PC-3 (cell line): Measurements from ENCODE around the gene MALSU1. TPM values are rescaled to one million over a fixed set of nuclear protein-coding genes. Genes with fewer than 3 reads are reported as not detected.

ENCODE experiments used
- ATAC-seq: fragments of 200-7000 bp; cut with Tn5 transposase; 2 replicates; pipeline ENCODE4 v1.9.1; 2020; ENCODE audit warnings: mild to moderate bottlenecking, moderate library complexity
- BruUV-seq: library from RNA; stranded (reverse); fragments of 400-500 nt; replicated peaks from 2 replicates; lab custom pipeline; 2021; lab: Mats Ljungman, UMichigan
- CTCF ChIA-PET: fragments of 300-600 bp; sonication (Branson Sonifier 250); formaldehyde crosslinking; loops from one replicate; lab custom pipeline; 2022; ENCODE audit warnings: antibody characterized with exemption; lab: Charles Lee
- POLR2A ChIA-PET: fragments of 300-600 bp; sonication (Branson Sonifier 250); formaldehyde crosslinking; loops from one replicate; lab custom pipeline; 2022; ENCODE audit warnings: antibody characterized with exemption; ENCODE audit not compliant: unreplicated experiment; lab: Charles Lee
- DNase-seq: peaks from one replicate; pipeline ENCODE4 v3.0.0-alpha.2; 2015
- H2AFZ ChIP-seq: fragments of 300-600 bp; sonication (generic); 2 replicates; pipeline ENCODE4 v1.6.0; 2016; ENCODE audit warnings: antibody characterized with exemption, low read length
- H3F3A ChIP-seq: fragments of 300-600 bp; sonication (generic); one replicate; pipeline ENCODE4 v1.6.0; 2017; ENCODE audit warnings: antibody characterized with exemption, low read length, control low read depth, mild to moderate bottlenecking; ENCODE audit not compliant: unreplicated experiment
- H3K27ac ChIP-seq: fragments of 300-600 bp; sonication (generic); 2 replicates; pipeline ENCODE4 v1.5.1; 2016; ENCODE audit warnings: mild to moderate bottlenecking, low read length
- H3K27me3 ChIP-seq: fragments of 300-600 bp; sonication (generic); 2 replicates; pipeline ENCODE4 v1.6.1; 2016; ENCODE audit warnings: low read length, mixed read lengths
- H3K36me3 ChIP-seq: fragments of 300-600 bp; sonication (generic); 2 replicates; pipeline ENCODE4 v1.6.1; 2016; ENCODE audit warnings: low read depth, mixed run types, low read length, mixed read lengths
- H3K4me1 ChIP-seq: fragments of 300-600 bp; sonication (generic); 2 replicates; pipeline ENCODE4 v1.5.1; 2016; ENCODE audit warnings: low read length; ENCODE audit not compliant: insufficient read depth
- H3K4me2 ChIP-seq: fragments of 300-600 bp; sonication (generic); 2 replicates; pipeline ENCODE4 v1.6.0; 2016; ENCODE audit warnings: low read length
- H3K4me3 ChIP-seq: fragments of 300-600 bp; sonication (generic); 2 replicates; pipeline ENCODE4 v1.5.1; 2016; ENCODE audit warnings: mild to moderate bottlenecking, low read length, mixed read lengths
- H3K79me2 ChIP-seq: fragments of 300-600 bp; sonication (generic); 2 replicates; pipeline ENCODE4 v1.6.1; 2017; ENCODE audit warnings: low read length, mixed read lengths
- H3K9ac ChIP-seq: fragments of 300-600 bp; sonication (generic); 2 replicates; pipeline ENCODE4 v1.6.0; 2016; ENCODE audit warnings: mild to moderate bottlenecking, low read length
- H3K9me2 ChIP-seq: fragments of 300-600 bp; sonication (generic); replicated peaks from 2 replicates; pipeline ENCODE4 v1.6.1; 2016; ENCODE audit warnings: mixed run types, low read length, mixed read lengths
- H3K9me3 ChIP-seq: fragments of 300-600 bp; sonication (generic); 2 replicates; pipeline ENCODE4 v1.6.1; 2016; ENCODE audit warnings: low read length, mixed read lengths
- H4K20me1 ChIP-seq: fragments of 300-600 bp; sonication (generic); 2 replicates; pipeline ENCODE4 v1.6.1; 2016; ENCODE audit warnings: low read length, mixed read lengths
- CTCF ChIP-seq: fragments of 300-600 bp; sonication (generic); conservative IDR thresholded peaks from 2 replicates; pipeline ENCODE4 v1.5.1; 2017; ENCODE audit warnings: antibody characterized with exemption, low read depth, mild to moderate bottlenecking, low read length
- EZH2 ChIP-seq: fragments of 300-600 bp; sonication (generic); IDR thresholded peaks from one replicate; pipeline ENCODE4 v1.6.1; 2017; ENCODE audit warnings: antibody characterized with exemption, mild to moderate bottlenecking, low read length; ENCODE audit not compliant: unreplicated experiment
- EZH2phosphoT487 ChIP-seq: fragments of 300-600 bp; sonication (generic); IDR thresholded peaks from 2 replicates; pipeline ENCODE4 v1.6.1; 2018; ENCODE audit warnings: mild to moderate bottlenecking, antibody characterized with exemption, low read length, borderline replicate concordance
- intact Hi-C: fragments of 100-400 bp; cut with micrococcal nuclease; formaldehyde crosslinking; loops from 2 replicates; pipeline ENCODE4 v1.9.0; 2023
- total RNA-seq: library from RNA; depleted of rRNA; stranded (reverse); fragments of >200 nt; gene quantifications from 2 replicates; pipeline ENCODE4 v1.2.3, GENCODE V29; 2014

MALSU1 gene
- total RNA-seq, 1 experiment from 2014 or later = 284 TPM

DNA sequence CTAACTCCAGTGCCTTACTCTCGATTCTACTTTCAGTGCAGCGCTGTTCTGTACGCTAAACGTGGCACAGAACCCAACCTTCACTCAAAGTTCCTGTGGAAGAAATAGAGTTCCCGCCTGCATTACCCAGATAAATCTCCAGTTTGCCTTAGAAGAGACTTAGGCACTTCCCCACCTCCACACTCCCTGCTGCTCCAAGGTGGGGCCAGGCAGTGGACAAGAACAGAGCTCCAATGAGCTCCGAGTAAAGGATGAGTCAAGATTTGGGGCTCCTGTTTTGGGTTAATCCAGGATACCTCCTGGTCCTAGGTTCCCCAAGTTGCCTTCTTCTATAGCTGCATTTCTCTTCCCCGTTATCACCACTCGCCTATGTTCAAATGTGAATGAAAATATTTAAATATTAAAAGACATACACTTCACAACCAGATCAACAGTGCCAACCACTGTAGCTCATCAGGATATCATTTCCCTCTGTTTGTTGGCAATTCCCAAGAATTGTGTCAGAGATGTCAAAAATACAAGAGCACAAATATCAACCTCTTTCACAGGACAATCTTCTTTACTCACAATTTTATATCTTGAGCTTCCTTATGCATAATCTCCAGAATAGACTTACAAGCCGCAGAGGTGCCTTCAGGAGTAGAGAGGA, 48.0 kb downstream of the MALSU1 start:
- H3K36me3 ChIP-seq = peaks cover 3% of the 10 kb centered on the region; the same call in 1 of the 2 replicates
- peak overlapping the region; percentile 80 for H3K9ac ChIP-seq
- peak overlapping the region; percentile 80 for H3K4me2 ChIP-seq
- H2AFZ ChIP-seq = peak overlapping the region; percentile 10; the same call in 1 of the 2 replicates
- ATAC-seq = peak; percentile 18
- peak overlapping the region; percentile 62 for H3K4me3 ChIP-seq
- H3K27me3 ChIP-seq = no peaks in the 10 kb centered on the region
- intact Hi-C loops = loop anchor here (5.0 kb wide), 2 partner anchors 180 to 365 kb away; partner anchors contain the start of gene STK31
- H3K9me2 ChIP-seq = no peaks in the 10 kb centered on the region
- TSS peak; percentile 70 for BruUV-seq
- no peaks in the 10 kb centered on the region for H4K20me1 ChIP-seq
- H3K9me3 ChIP-seq = no peaks in the 10 kb centered on the region
- H3F3A ChIP-seq = peaks cover 7% of the 10 kb centered on the region
- peaks cover 7% of the 10 kb centered on the region for H3K79me2 ChIP-seq
- peaks cover 75% of the 10 kb centered on the region for H3K4me1 ChIP-seq
- H3K27ac ChIP-seq = peak overlapping the region; percentile 98
- peak; percentile 24 for DNase-seq
- no peak for TF ChIP-seq CTCF
- TF ChIP-seq EZH2 = no peak
- TF ChIP-seq EZH2phosphoT487 = no peak
- POLR2A ChIA-PET = no interaction called here
- CTCF ChIA-PET = interaction anchor here (1.4 kb wide), 1 partner anchor 74 kb away, joined by 6 read pairs; no protein-coding TSS in a partner anchor

DNA sequence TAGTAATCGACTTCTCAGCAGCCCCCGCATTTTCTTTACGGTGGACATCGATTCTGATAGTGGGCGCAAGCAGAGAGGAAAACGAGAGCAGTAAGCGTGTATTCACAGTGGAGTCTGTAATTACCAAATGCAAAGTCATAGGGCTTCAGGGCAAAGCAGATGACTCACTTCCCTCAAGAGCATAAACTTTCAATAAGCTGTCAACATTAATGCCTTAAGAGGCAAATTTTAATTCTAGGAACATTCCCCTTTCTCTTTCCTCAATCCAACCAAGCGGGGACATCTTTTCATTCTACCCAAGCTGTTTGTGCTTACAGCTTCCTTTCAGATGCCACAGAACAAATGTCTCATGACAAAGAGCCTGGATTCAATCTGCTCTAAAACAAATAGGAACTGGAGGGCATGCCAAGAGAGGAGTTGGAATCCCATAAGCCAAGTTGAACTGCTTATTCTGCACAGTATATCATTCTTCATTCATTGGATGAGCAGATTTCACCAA, 48.6 kb downstream of the MALSU1 start:
- no peaks in the 10 kb centered on the region for H3K9me2 ChIP-seq
- H4K20me1 ChIP-seq = no peaks in the 10 kb centered on the region
- BruUV-seq = no TSS peak
- peak overlapping the region; percentile 80 for H3K4me2 ChIP-seq
- H2AFZ ChIP-seq = peak overlapping the region; percentile 14; the same call in 1 of the 2 replicates
- ATAC-seq (peak; percentile 64), DNase-seq (peak; percentile 89)
- CTCF ChIA-PET = interaction anchor here (1.4 kb wide), 1 partner anchor 75 kb away, joined by 6 read pairs; no protein-coding TSS in a partner anchor
- H3K4me1 ChIP-seq = peaks cover 75% of the 10 kb centered on the region
- intact Hi-C loops = loop anchor here (2.0 to 5.0 kb wide), 3 partner anchors 71 to 365 kb away; partner anchors contain the start of gene STK31
- peak overlapping the region; percentile 62 for H3K4me3 ChIP-seq
- peaks cover 3% of the 10 kb centered on the region; the same call in 1 of the 2 replicates for H3K36me3 ChIP-seq
- POLR2A ChIA-PET = no interaction called here
- H3K27me3 ChIP-seq = no peaks in the 10 kb centered on the region
- peaks cover 7% of the 10 kb centered on the region for H3K79me2 ChIP-seq
- peak overlapping the region; percentile 98 for H3K27ac ChIP-seq
- TF ChIP-seq CTCF = no peak
- no peak for TF ChIP-seq EZH2phosphoT487
- TF ChIP-seq EZH2 = no peak
- H3K9ac ChIP-seq = peak overlapping the region; percentile 80
- H3K9me3 ChIP-seq = no peaks in the 10 kb centered on the region
- peaks cover 7% of the 10 kb centered on the region for H3F3A ChIP-seq
